Fibroblast of villous mesenchyme (primary cell): ENCODE results near the gene SDS. TPM values are rescaled to one million over a fixed set of nuclear protein-coding genes. Genes with fewer than 3 reads are reported as not detected.

ENCODE experiments used
- DNase-seq: peaks from one replicate; pipeline ENCODE4 v3.0.0-alpha.2; 2010; ENCODE audit warnings: low read depth
- H3K4me3 ChIP-seq: 2 replicates; pipeline ENCODE4 v1.5.1; 2011; ENCODE audit warnings: low read depth, mild to moderate bottlenecking, low read length
- total RNA-seq: library from RNA; depleted of rRNA; stranded (reverse); fragments of >200 nt; gene quantifications from 2 replicates; pipeline ENCODE4 v1.2.3, GENCODE V29; 2012
- TF ChIP-seq, protein P1 (sequence below): IDR thresholded peaks from 2 replicates; pipeline ENCODE4 v1.5.1; 2012; ENCODE audit warnings: low read depth, mild to moderate bottlenecking, low read length; ENCODE audit not compliant: insufficient read depth

Gene SDS
- total RNA-seq, 1 donor, result not detected

DNA sequence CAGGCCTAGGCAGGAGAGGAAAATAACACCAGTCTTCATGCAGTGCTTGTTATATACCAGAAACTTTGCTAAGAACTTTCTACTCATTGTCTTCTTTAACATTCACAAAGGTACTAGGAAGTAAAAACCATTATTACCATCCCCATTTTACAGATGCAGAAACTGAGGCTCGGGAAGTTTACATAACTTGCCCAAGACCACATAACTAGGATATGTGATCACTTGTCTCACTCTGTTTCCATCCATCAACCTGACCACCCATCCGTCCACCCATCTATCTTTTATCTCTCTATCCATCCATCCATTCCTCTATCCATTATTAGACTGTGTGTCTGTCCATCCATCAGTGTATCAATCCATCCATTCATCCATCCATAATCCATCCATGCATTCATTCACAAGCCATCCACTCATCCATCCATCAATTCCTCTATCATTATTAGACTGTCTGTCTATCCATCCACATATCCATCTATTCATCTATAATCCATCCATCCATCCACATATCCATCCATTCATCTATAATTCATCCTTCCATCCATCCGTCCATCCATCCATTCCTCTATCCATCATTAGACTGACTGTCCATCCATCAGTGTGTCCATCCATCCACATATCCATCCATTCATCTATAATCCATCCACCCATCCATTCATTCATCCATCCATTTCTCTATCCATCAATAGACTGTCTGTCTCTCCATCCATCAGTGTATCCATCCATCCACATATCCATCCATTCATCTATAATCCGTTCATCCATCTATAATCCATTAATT lies 35.0 kb upstream of the SDS start:
- TF ChIP-seq, protein P1, sequence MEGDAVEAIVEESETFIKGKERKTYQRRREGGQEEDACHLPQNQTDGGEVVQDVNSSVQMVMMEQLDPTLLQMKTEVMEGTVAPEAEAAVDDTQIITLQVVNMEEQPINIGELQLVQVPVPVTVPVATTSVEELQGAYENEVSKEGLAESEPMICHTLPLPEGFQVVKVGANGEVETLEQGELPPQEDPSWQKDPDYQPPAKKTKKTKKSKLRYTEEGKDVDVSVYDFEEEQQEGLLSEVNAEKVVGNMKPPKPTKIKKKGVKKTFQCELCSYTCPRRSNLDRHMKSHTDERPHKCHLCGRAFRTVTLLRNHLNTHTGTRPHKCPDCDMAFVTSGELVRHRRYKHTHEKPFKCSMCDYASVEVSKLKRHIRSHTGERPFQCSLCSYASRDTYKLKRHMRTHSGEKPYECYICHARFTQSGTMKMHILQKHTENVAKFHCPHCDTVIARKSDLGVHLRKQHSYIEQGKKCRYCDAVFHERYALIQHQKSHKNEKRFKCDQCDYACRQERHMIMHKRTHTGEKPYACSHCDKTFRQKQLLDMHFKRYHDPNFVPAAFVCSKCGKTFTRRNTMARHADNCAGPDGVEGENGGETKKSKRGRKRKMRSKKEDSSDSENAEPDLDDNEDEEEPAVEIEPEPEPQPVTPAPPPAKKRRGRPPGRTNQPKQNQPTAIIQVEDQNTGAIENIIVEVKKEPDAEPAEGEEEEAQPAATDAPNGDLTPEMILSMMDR, result no peak
- H3K4me3 ChIP-seq, result no peak overlapping the region
- DNase-seq, result no peak

DNA sequence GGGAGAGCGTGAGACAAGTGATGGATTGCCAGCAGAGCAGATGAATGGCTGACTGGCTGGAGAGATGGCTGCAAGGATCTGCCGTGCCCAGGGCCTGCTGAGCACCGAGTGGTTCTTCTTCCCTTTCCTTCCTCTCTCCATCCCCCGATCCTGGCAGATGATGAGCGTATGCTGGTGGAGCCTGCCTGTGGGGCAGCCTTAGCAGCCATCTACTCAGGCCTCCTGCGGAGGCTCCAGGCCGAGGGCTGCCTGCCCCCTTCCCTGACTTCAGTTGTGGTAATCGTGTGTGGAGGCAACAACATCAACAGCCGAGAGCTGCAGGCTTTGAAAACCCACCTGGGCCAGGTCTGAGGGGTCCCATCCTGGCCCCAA lies 34.0 kb upstream of the SDS start:
- DNase-seq, result no peak
- H3K4me3 ChIP-seq, result no peak overlapping the region
- TF ChIP-seq, protein P1, result no peak

DNA sequence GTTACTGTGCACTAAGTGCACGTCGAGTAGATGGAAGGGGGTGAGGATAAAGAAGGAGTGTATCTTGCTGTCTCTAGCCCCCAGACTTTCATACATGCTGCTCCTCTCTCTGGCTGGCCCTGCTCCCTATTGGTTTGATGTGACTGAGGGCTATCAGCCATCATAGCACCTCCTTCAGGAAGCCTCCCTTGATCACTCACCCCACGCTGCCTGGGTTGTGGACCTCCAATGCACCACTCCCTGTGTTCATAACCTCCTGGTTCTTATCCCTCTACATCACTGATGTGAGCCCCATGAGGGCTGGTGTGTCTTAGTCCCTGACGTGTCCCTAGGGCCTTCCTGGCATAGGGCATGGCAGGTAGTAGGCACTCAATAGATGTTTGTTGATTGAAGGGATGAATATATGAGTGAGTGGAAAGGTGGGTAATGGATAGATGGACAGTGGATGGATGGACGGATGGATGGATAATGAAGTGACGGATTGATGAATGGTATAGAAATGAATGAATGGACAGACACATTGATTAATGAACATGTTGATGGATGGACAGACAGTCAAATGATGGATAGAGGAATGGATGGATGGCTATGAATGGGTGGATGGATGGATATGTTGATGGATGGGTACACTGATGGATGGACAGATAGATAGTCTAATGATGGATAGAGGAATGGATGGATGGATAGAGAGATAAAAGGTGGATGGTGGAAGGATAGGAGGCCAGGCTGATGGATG lies 33.5 kb upstream of the SDS start:
- TF ChIP-seq, protein P1, result no peak
- DNase-seq, result no peak

DNA sequence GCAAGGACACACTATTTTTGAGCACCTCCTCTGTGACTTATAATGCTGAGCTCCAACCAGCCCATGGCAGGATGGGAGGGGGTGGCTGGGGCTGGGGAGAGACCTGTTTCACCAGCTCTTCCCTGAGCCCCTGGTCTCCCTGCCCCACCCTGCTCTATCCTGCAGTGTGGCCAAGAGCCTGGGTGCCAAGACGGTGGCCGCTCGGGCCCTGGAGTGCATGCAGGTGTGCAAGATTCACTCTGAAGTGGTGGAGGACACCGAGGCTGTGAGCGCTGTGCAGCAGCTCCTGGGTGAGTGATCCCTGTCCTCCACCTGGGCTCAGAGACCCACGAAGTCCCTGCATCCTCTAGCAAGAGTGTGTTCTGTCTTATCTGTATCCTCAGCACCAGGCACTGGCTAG lies 32.9 kb upstream of the SDS start:
- no peak overlapping the region for H3K4me3 ChIP-seq
- TF ChIP-seq, protein P1, result no peak
- no peak for DNase-seq

More for the DNA sequence above, 33.5 kb upstream of the SDS start:
- H3K4me3 ChIP-seq, result no peak overlapping the region

DNA sequence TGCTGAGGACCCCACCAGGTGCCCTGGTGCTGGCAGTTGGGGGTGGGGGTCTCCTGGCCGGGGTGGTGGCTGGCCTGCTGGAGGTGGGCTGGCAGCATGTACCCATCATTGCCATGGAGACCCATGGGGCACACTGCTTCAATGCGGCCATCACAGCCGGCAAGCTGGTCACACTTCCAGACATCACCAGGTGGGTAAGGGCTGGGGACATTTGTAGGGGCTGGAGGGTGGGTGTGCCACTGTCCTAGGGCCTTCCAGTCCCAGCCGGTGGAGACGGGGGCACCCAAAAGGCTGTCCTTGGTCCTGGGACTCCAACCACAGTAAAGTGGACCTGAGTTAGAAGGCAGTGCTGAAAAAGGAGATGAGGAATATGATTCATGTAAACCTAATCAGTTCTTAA lies 31.7 kb upstream of the SDS start:
- TF ChIP-seq, protein P1, result no peak
- no peak overlapping the region for H3K4me3 ChIP-seq
- no peak for DNase-seq

DNA sequence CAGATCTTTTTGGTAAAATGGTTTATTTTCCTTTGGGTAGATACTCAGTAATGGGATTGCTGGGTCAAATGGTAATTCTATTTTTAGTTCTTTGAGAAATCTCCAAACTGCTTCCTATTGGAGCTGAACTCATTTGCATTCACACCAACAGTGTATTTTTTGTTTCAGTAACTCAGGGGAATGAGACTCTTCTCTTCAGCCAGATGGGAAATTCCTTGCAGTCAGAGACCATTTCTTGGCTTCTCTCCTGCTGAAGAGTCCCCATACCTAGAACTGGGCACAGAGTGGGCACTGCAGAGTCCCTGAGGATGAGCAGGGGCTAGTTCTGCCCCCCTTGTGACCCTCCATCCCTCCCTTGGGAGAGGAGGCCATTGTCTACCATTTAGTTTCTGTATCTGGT lies 29.3 kb upstream of the SDS start:
- DNase-seq, result no peak
- no peak overlapping the region for H3K4me3 ChIP-seq
- TF ChIP-seq, protein P1, result no peak
